ENCODE measurements around the gene DAAM2.
A peak's percentile ranks its signal among the peaks of the same experiment; 100 is the strongest.

The DAAM2 gene

DNA sequence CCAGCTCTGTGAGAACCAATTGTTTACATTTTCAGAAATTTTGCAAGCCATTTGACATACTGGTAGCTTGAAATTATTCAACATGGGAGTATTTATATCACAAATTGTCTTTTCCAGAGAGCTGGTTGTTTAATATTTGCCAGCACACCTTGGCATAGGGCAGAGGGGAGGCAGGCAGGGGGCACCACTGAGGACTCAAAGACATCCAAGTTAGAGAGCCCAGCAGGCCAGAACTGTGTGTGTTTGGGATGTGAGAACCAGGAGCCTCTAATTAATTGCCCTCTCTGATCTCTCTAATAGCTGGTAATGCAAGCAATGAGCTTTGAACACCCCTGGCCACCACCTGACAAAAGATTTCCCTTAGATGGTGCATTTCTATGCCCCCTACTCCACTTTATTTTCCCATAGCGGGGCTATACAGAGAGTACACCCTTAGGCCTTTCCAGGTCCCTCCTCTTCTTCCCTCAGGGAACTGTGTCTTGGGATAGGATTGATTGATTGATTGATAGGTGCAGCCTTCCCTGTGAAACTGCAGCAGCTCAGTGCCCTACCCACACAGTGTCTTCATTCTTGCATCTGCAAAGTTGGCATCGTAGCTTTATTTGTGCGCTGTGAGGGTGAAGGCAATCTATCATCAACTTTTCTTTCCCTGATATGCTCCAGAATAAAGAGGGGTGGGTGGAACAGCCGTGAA, 112.9 kb downstream of the DAAM2 start:
- TF ChIP-seq, protein P1, sequence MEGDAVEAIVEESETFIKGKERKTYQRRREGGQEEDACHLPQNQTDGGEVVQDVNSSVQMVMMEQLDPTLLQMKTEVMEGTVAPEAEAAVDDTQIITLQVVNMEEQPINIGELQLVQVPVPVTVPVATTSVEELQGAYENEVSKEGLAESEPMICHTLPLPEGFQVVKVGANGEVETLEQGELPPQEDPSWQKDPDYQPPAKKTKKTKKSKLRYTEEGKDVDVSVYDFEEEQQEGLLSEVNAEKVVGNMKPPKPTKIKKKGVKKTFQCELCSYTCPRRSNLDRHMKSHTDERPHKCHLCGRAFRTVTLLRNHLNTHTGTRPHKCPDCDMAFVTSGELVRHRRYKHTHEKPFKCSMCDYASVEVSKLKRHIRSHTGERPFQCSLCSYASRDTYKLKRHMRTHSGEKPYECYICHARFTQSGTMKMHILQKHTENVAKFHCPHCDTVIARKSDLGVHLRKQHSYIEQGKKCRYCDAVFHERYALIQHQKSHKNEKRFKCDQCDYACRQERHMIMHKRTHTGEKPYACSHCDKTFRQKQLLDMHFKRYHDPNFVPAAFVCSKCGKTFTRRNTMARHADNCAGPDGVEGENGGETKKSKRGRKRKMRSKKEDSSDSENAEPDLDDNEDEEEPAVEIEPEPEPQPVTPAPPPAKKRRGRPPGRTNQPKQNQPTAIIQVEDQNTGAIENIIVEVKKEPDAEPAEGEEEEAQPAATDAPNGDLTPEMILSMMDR (IDR thresholded peaks at IDR 0.05; ENCODE audit: low read depth, low read length, missing control alignments): peak; percentile 9
- no peak overlapping the region for H3K4me3 ChIP-seq (replicated peaks; ENCODE audit: low read depth, low read length)
- no peak for DNase-seq (ENCODE audit: extremely low read depth, low read depth)

DNA sequence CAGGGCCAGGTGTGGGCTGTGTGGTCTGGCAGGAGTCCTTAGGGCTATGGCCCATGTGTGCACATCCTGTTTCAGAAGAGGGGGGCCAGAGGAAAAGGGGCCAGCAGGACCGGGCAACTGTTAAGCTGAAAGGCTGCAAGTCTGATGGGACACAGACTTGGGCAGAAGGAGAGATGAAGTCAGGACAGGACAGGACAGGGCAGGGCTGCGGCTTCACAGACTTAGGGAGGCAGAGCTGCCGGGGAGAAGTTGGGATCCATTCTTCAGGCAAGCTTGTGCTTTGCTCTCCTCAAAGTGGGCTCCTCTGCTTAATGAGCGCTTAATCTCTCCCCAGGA, 113.4 kb downstream of the DAAM2 start:
- TF ChIP-seq, protein P1 (IDR thresholded peaks at IDR 0.05; ENCODE audit: low read depth, low read length, missing control alignments): no peak
- H3K4me3 ChIP-seq (replicated peaks; ENCODE audit: low read depth, low read length): no peak overlapping the region
- no peak for DNase-seq (ENCODE audit: extremely low read depth, low read depth)

DNA sequence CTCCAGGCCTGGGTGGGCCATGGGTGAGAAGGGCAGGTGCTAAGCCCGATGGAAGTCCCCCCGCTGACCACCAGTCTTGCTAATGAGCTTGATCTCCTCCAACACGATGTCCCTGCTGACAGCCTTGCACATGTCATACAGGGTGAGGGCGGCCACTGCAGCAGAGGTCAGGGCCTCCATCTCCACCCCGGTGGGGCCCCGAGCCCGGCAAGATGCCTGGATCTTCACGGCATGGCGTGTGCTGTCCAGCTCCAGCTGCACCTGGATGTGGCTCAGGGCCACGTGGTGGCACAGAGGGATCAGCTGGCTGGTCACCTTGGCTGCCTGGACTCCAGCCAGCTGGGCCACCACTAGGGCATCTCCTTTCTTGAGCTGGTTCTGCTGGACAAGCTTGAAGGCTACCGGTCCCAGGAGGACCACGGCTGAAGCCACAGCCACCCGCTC, 114.2 kb downstream of the DAAM2 start:
- no peak for DNase-seq (ENCODE audit: extremely low read depth, low read depth)
- TF ChIP-seq, protein P1 (IDR thresholded peaks at IDR 0.05; ENCODE audit: low read depth, low read length, missing control alignments): no peak
- H3K4me3 ChIP-seq (replicated peaks; ENCODE audit: low read depth, low read length): no peak overlapping the region

DNA sequence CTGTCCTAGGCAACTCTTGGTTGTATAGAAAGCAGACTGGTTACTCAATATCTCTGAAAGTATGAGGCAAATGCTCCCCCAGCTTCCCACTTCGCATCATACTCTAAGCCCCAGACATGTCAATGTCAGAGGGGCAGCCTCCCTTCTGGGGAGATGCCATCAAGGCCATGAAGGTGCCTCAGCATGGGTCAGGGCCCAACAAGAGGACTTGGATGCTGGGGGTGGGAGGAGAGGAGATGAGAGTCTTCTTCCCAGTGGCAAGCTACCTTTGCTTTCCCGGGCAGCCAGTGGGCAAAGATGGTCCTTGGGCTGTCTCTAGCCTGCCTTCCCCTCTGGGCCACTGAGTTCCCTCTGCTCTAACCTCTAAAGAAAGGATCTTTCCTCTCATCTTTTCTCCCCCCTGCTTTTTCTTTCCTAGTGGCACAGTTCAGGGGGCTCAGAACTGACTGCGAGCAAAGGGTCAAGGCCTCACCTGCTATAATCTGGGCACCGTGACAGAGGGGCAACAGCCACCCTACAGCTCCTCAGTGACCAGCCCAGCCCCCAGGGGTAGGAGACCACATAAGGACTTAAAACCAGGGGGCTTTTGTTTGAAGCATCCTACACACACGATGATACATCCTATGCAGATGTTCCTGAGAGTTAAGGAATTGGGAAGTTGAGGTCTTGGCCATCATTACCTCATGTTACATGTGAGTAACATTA, 115.8 kb downstream of the DAAM2 start:
- no peak for DNase-seq (ENCODE audit: extremely low read depth, low read depth)
- H3K4me3 ChIP-seq (replicated peaks; ENCODE audit: low read depth, low read length): no peak overlapping the region
- TF ChIP-seq, protein P1 (IDR thresholded peaks at IDR 0.05; ENCODE audit: low read depth, low read length, missing control alignments): no peak

DNA sequence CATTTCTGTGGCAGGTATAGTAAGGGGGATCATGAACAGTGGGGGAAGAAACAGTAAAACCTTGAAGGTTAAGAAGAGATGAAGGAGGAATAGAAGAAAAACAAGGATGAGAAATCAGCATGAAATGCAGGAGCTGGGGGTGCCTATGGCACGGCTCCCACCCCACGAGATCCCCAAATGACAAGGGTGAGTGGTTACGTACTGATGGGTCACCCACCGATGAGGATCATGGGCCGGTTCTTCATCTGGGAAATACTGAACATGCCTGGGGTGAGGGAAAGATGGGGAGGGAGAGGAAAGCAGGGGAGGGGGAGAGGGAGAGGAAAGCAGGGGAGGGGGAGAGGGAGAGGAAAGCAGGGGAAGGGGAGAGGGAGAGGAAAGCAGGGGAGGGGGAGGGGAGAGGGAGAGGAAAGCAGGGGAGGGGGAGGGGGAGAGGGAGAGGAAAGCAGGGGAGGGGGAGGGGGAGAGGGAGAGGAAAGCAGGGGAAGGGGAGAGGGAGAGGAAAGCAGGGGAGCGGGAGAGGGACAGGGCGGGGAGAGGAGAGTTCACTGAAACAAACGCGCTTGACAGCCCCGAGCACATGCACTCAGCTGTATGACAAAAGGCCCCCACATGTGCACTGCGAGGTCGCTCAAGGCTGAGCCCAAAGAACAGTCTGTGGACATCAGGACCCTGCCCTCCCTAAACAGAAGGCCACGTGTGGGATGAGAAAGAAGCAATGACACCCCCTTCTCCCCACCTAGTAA, 116.8 kb downstream of the DAAM2 start:
- TF ChIP-seq, protein P1 (IDR thresholded peaks at IDR 0.05; ENCODE audit: low read depth, low read length, missing control alignments): no peak

DNA sequence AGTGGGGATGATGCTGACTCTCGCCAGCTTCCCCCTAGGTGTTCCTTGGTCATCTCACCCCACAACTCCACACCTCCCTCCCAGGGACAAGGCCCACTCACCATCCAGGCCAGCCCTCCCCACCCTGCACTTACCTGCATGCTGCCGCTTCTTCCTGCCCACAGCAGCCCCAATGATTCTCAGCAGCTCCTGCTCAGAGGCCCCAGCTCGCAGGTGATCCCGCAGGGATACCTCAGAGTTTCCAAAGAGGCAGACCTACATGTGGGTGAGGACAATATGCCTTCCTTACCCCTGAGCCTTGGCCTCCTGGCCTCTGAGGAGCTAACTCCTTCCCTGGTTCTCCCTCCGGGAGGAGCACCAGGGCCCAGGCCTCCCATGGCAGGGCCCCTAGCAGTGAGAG, 117.5 kb downstream of the DAAM2 start:
- TF ChIP-seq, protein P1 (IDR thresholded peaks at IDR 0.05; ENCODE audit: low read depth, low read length, missing control alignments): no peak
- no peak for DNase-seq (ENCODE audit: extremely low read depth, low read depth)

More for the DNA sequence above, 116.8 kb downstream of the DAAM2 start:
- no peak for DNase-seq (ENCODE audit: extremely low read depth, low read depth)
- H3K4me3 ChIP-seq (replicated peaks; ENCODE audit: low read depth, low read length): no peak overlapping the region

More for the DNA sequence above, 117.5 kb downstream of the DAAM2 start:
- no peak overlapping the region for H3K4me3 ChIP-seq (replicated peaks; ENCODE audit: low read depth, low read length)

All from HFF-Myc (cell line).